NOMO-1 treated with DMSO at 0.1 percent for 48 hours (cell line): ENCODE data around the gene MAP3K5.

Source experiments
- DNase-seq: peaks from one replicate; lab custom pipeline; 2025; ENCODE audit not compliant: unreplicated experiment; lab: John Stamatoyannopoulos, UW

The MAP3K5 gene

DNA sequence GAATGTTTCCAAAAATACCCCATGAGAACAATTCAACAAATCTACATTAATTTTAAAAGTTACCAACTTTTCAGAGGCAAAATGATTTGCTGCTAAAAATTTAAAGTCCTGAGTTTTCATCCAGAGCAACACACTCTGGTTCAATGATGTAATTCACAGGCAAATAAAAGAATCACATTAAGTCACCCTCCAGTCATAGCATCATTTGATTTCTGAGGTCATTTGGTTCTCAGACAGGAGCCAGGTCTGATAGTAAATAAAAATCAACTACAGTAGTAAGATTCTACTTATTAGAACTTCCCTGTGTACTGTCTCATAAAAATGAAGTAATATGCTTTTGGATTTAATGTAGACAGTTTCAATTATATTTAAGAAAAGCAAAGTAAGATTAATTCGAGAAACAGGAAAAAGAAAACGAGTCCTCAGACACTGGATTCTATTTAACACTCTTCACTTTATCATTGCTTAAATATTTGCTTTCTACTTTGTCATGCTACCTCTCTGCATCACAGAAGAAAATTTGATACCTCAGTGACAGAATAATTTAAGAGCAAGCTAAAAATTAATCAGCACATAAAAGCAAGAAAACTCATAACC lies 267.8 kb downstream of the MAP3K5 start:
- DNase-seq = no peak

GRCh38 chr6:136523196-136523595 lies 269.1 kb downstream of the MAP3K5 start:
- DNase-seq = no peak

DNA sequence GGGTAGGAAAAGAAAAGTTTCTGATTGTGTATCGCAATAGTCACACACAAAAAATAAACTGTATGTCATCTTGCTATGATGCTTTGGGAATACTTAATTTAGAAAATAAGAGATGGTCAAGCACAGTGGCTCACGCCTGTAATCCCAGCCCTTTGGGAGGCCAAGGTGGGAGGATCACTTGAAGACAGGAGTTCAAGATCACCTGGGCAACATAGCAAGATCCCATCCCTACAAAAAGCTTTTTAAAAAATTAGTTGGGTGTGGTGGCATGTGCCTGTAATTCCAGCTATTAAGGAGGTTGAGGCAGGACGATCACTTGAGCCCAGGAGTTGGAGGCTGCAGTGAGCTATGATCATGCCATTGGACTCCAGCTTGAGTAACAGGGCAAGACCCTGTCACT lies 269.6 kb downstream of the MAP3K5 start:
- DNase-seq = no peak

DNA sequence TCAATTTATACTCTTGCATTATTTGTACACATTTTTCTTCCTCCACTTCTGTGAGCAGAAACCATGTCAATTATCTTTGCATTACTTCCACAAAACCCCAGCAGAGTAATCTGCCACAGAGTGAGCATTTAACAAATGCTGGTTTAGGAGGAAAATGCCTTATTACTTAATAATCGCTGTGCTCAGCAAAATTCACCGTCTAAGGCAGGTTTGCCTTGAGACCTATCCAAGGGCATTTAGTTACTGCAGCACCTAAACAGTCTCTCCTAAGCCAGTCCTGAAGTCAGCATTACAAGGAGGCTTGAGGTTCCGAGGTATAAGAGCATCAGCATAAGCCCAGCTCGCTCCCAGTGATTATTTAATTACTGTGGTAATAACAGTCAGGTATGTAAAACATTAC lies 270.4 kb downstream of the MAP3K5 start:
- DNase-seq = no peak

GRCh38 chr6:136521427-136521826 lies 270.9 kb downstream of the MAP3K5 start:
- DNase-seq = peak; percentile 43

DNA sequence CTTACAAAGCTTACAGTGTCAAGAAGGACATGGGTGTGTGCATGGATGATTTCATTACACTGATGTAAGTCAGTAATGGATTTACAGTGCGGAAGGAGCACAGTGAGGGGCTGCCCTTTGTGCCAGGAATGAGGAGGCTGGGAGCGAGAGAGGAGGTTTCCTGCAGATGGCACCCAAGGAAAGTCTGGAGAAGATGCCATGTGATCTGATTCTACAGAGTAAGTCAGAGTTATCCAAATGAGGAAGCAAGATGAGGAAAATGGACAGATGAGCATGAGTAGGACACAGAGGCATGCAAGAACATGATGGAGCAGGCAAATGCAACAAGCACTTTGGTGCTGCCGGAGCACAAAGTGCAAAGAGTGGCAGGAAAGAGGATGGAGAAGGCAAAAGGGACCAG lies 271.8 kb downstream of the MAP3K5 start:
- no peak for DNase-seq

DNA sequence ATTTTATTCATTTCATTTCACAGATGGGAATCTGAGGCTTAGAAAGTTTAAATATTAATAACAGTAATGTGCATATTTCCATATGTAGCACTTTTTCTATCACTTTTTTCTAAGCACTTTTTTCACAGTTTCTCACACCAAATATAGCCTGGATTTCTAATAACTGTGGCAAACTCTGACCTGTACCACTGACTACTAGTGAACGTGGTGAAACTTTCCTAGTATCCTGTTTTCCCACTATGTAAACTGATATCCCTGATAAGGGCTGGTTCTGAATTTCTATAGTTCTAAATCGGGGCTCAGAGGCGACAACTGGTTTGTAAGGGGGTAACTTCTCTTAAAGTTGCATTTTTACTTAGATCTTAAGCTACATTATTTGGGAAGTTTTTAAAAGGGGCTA lies 274.7 kb downstream of the MAP3K5 start:
- no peak for DNase-seq

GRCh38 chr6:136517002-136517401 lies 275.3 kb downstream of the MAP3K5 start:
- no peak for DNase-seq

- no peak for DNase-seq
Measured at GRCh38 chr6:136514591-136514990, 277.7 kb downstream of the MAP3K5 start.

GRCh38 chr6:136511926-136512325 lies 280.4 kb downstream of the MAP3K5 start:
- no peak for DNase-seq

DNA sequence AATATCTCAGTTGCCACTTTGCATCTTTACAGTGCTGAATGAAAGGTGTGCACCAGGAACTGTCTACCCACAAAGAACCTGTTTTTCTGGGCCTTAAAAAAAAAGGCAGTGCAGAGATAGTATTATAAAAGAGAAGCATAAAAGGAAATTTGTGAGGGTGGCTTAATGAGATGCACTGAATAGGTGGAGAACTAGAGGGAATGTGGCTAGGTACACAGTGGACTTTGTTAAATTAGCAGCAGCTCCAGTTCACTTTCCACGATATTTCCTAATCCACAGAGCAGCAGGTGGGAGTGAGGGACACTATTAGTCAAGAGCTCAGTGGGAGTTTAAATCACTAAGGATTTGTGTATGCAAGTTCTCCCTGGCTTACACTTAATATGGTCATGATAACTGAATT lies 280.9 kb downstream of the MAP3K5 start:
- no peak for DNase-seq

GRCh38 chr6:136510782-136511181 lies 281.5 kb downstream of the MAP3K5 start:
- DNase-seq = no peak

GRCh38 chr6:136510299-136510698 lies 282.0 kb downstream of the MAP3K5 start:
- no peak for DNase-seq

GRCh38 chr6:136508725-136509392 lies 283.4 kb downstream of the MAP3K5 start:
- DNase-seq = peak; percentile 63
